Activated CD8-positive, alpha-beta memory T cell treated with anti-CD3 and anti-CD28 coated beads for 1 hour (primary cell): ENCODE results near the gene MACROD1.

Source experiments
- DNase-seq, 2 donors: peaks; one replicate each; pipeline ENCODE4 v3.0.0-alpha.2; 2020; ENCODE audit warnings: low read depth in 1 of 2; ENCODE audit errors: extremely low read depth in 1 of 2

Gene MACROD1

DNA sequence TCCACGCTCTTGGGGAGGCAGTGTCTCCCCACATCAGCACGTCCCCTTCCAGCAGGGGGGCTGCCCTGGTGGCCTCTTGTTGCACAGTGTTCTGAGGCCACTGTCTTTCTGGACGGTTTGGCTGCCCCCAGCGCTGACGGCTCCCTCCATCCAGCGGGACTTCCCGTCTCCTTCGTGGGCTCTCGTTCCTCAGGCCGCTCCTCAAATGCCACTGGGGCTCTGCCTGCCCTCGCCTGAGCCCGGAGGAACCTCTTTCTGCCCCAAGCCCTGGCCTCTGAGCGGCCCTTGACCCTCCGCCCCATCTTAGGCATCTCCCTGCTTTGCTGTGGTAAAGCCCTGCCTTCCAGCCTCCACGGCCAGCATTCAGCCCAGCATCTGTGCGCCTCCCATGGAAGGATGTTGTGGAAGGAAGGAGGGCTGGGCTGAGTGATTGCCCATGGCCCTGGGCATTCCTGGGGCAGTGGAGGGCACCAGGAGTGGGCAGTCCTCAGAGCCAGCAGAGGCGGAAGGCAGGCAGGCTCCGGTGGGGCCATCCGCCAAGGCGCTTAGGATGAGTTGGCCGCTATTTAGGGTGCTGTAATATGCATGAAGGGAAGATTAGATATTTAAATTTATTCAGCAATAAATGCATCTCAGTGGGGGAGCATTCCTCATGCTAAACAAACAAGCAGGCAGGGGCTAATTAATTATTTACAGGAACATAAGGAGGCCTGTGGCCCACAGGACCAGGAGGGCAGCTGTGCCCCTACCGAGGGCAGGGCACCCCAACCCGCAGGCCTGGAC, 161.9 kb downstream of the MACROD1 start:
- DNase-seq, result no peak

DNA sequence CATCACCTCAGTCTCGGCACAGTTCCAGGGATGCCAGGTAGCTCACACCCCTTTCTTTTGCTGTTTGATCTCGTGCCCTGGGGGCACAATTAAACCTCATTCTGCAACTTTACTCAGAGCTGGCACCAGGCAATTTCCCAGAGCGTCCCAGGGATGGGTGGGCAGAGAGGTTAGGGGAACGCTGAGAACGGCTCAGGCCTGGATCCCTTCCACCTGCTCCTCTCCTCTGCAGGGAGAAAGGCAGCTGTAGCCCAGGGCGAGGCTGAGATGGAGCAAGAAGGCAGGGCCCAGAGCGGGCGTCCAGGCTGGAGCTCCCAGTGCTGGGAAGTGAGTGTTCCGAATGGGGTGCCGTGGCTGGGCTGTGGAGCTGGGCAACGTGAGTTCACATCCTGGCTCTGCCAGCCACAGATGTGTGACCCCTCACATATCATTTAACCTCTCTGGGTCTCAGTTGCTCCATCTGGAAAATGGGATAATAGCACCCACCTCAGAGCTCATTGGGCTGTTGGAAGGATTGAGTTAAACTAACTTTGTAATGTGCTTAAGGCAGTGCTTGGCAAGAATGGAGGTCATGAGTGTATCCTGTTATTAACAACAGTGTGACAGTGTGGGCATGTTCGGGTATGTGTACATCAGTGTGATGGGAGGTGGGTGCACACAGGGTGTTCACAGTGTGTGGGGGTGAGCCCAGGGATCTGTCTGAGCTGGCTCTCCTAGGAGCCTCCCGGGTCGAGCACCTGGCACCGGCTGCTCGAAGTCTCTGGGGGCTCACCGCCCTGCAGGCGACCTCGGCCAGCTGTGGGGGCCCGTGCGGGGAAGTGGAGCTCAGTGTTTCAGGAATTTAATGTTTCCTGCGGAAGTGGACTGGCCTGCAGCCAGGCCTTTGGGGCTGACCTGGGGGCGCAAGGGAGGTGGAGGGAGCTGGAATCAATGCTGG, 164.2 kb downstream of the MACROD1 start:
- no peak for DNase-seq

DNA sequence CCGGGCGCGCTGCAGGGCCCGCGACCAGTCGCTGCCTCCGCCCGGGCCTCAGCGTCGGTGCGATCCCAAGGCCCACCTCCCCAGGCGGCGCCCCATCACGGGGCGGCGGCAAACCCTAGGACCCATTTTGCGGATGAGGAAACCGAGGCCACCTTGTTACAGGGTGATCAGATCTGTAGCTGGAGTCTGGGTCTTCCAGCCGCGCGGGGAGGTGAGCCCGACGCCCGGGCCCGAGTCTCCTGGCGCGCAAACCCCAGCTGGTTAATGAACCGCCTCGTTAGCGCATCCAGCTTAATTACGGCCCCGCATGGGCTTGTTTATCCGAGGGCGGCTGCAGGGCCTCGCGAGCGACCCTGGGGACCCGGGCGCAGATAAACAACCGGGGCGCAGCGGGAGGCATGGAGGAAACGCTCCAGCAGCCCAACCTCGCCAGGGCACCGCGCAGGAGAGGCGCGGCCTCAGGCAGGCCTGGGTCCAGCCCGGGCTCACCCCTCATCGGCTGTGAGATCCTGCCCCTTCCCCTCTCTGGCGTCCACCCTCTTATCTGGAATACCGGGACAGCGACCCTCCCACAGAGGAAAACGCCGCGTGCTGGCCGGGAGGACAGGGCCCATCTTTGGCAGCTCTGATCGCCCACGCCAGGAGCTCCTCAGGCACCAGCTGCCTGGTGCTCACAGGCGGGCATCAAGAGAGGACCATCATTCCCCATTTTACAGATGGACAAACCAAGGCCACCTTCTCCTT, 165.0 kb downstream of the MACROD1 start:
- DNase-seq, result no peak

DNA sequence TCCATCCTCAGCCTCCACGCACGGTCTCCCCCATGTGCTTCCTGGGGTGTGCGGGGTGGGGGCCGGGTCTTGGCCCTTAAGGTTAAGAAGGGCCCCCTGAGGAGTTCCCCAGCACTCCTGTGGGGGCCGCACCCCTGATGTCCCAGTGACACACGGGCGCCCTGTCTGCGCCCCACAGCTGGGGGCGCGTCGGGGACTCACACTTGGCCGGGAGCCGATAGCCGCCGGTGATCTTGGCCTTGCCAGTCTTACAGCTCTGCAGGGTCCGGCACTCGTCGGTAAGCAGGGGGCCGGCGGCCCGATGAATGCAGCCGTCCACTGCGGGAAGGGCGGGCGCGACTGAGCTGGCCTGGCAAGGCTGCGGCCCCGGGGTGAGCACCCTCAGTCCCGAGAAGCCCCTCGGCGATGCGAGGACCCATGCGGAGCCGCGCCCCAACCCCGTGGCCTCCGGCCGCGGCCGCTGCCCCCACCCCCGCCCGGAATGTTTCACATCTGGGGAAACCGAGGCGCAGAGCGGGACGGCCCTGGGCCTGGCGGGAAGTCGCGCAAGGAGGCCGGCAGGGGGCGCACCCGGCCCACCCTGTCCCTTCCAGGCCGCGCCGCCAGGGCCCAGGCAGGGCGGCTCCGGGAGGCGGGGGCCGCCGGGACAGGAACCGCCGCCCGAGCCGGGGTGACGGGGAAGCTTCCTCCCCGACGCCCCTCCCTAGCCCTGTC, 165.7 kb downstream of the MACROD1 start:
- DNase-seq, result peak; percentile 30 to 56

DNA sequence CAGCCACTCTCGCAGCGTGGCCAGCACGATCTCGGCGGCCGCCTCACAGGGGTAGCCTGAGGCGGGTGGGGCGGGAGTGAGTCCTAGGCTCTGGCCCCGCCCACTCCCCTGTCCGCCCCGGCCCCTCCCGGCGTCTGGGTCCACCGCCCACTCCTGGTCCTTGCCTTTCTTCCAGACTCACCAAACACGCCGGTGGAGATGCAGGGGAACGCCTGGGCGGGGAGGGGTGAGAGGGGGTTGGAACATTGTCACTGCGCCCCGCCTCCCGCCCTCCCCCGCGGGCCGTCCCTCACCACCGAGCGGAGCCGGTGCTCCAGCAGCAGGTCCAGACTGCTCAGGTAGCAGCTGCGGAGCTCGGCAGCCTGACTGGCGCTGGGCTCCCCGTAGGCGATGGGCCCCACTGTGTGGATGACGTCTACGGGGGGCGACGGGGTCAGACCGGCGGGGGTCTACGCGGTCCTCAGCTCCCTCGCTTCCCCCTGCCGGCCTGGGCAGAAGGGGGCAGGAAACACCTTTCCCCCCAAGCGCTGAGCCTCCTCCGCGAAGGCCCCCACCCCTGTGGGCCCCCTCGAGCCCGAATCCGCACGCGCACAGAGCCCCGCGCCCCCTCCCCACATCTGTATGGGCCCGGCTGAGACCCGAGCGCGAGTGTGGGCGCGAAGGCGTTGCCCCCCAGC, 166.4 kb downstream of the MACROD1 start:
- DNase-seq, result peak in 1 of 2 donors; percentile 35

DNA sequence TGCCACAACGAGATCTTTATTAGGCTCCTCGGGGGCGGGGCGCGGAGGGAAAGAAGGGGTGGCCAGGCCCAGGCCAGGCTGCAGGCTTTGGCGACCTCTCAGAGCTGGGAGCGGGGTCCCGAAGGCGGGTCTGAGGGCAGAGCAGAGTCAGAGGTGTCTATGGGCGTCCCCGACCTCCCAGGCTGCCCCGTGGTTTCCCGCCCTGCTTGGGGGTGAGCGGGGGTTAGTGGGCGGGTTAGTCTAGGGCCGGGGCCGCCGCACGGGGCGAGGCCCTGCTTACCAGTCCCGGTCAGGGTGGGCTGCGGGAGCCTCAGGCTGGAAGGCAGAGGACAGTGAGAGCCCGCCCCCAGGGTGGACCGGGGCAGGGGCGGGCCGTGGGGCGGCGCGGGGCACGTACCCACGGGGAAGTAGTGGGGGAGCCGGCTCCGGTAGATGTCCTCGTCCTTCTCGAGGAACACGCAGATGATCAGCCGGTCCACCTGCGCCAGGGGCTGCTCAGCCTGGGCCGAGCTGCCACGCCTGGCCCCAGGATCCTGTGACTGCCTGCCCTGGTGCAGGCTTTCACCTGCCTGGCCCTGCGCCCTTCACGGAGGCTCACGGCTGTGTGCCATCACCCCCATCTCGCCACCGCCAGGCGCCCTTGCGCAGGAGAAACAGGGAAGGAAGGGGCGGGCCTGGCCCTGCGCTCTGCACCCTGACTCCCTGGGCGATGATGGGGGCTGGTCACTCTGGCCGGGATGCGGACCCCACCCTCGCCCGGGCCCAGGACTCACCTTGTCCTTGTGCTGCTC, 167.2 kb downstream of the MACROD1 start:
- no peak for DNase-seq

DNA sequence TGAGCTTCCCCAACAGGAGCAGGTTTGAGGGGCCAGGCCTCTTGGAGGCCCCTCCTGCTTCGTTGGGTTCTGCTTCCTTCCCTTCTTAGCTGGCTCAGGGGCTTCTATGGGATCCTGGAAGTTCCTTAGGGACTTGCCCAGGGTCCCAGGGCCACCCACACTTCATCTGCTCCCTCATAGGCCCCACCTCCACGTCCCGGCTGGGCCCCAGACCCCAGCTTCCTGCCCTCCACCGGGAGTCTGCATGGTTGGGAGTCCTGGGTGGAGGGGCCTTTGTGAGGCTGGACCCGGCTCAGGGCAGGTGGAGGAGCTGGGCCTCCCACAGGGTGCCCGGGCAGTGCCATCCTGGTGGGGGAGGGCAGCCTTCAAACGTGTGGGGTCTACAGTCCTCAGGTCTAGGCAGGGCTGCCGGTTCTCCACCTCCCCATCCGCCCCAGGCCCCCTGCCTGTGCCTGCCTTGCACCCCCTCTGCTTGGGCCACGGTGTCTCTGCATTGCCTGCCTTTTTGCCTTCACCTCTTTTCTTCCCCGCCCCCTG, 168.0 kb downstream of the MACROD1 start:
- DNase-seq, result no peak

DNA sequence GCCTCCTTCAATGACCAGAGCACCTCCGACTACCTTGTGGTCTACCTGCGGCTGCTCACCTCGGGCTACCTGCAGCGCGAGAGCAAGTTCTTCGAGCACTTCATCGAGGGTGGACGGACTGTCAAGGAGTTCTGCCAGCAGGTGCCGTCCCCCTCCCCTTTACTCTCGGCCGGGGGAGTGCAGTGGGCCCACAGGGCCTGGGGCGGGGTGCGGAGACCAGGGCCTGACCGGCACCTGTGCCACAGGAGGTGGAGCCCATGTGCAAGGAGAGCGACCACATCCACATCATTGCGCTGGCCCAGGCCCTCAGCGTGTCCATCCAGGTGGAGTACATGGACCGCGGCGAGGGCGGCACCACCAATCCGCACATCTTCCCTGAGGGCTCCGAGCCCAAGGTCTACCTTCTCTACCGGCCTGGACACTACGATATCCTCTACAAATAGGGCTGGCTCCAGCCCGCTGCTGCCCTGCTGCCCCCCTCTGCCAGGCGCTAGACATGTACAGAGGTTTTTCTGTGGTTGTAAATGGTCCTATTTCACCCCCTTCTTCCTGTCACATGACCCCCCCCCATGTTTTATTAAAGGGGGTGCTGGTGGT, 168.7 kb downstream of the MACROD1 start:
- DNase-seq, result no peak

DNA sequence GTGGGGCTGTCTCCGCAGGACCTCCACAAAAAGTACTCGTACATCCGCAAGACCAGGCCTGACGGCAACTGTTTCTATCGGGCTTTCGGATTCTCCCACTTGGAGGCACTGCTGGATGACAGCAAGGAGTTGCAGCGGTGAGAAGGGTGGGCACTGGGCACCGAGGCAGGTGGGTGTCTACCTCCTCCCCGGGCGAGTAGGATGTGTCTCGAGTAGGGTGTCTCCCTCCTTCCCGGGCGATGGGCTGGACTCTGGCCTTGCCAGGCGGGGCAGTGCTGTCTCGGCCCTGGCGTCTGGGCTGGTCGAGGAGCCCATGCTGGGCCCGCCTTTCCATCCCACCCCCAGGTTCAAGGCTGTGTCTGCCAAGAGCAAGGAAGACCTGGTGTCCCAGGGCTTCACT, 169.4 kb downstream of the MACROD1 start:
- no peak for DNase-seq

DNA sequence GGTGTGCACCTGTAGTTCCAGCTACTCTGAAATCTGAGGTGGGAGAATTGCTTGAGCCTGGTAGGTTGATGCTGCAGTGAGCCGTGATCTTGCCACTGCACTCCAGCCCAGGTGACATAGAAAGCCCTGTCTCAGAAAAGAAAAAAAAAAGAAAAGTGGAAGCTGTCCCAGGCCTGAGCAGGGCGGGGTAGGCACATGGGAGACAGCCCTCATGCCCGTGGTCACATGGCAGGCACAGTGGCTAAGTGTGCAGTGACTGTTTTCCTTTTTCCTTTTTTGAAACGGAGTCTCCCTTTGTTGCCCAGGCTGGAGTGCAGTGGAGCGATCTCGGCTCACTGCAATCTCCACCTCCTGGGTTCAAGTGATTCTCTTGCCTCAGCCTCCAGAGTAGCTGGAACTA, 171.9 kb downstream of the MACROD1 start:
- DNase-seq, result no peak

DNA sequence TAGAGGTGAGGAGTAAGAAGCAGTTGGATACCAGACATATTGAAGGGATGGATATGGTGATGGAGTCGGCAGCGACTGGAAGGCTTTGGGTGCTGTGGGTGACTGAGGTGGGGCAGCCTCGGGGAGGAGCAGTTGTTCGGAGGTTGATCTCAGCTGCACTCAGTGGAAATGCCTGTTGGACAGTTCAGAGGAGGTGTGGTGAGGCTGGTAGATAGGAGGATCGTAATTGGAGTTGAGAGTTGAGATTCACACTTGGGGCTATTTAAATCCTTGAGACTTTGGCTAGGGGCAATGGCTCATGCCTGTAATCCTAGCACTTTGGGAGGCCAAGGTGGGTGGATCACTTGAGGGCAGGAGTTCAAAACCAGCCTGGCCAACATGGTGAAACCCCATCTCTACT, 172.8 kb downstream of the MACROD1 start:
- no peak for DNase-seq

DNA sequence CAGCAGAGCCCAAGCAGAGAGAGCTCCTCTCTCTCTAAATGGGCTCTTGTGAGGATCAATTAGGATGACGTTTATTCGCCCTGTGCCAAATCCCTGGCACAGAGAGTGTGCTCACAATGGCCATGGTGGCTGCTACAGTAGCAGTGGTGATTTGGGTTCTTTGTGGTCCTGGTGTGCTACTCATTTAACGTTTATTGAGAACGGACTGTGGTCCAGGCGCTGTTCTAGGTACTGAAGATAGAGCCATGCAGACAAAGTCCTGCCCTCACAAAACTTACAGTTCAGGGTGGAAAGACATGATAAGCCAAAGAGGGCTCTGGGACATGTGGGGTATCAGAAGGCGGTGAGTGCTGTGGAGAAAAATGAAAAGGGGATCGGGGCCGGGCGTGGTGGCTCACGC, 174.4 kb downstream of the MACROD1 start:
- DNase-seq, result no peak

DNA sequence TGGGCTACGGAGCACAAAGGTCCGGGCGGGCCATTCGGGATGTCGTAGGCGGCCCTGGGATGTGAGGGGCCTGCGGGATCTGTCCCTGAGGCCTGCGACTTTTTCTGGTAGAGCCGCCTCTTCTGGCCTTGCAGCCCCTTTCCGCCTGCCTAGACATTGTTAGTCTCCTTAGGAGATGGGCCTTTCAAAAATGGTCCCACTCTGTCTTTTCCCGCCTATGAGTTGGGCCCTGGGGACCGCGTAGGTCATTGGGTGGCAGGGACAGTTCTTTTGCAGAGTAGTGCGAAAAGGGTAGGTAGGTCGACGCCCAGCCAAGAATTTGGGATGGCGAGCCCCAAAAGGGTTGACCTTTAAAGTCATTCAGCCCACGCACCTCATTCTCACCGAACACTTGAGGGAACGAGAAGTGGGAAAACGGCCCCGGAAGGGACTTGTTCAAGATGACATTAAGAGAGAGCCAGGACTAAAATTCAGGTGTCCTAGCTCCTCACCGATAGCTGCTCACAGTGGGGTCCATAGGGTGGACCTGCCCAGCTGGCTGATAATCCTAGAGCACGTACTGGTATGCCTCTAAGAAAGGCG, 178.9 kb downstream of the MACROD1 start:
- no peak for DNase-seq

DNA sequence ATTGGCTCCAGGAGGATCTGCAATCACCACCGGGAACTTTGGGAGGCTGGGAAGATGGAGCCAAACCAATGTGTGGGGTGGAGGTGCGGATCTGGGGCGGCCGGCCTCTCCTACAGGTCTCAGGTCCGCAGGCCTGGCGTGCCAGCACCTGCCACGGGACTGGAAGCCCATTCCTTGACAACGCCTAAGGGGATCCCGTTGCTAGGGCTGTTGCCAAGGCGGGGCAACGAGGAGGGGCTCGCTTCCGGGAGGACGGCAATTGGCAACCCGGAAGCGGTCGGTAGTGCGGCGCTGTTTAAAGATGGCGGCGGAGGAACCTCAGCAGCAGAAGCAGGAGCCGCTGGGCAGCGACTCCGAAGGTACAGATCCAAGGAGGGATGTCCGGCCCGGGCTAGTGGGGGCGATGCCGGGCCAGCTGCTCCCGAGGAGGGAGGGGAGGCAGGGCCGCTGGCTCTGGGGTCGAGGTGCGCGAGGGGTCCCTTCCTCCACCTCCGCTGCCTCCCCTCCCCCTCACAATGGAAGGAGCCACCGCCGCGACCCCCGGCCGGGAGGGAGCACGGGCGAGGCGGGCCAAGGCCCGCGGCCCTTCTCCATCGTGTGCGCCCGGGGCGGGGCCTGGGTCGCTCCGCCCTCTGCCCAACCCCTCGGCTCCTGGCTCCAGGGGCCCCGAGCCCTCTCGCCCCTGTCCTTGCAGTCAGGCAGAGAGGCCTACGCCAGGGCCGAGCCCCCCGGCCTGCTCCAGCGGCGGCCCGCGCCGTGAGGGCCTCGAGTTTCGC, 179.6 kb downstream of the MACROD1 start, which contains the start of gene OTUB1:
OTUB1 (plus strand) TSS at position 283 of the 776 bp plus-strand sequence; CDS start at position 302, 19 bp downstream.
- DNase-seq, result peak; percentile 65 to 79

DNA sequence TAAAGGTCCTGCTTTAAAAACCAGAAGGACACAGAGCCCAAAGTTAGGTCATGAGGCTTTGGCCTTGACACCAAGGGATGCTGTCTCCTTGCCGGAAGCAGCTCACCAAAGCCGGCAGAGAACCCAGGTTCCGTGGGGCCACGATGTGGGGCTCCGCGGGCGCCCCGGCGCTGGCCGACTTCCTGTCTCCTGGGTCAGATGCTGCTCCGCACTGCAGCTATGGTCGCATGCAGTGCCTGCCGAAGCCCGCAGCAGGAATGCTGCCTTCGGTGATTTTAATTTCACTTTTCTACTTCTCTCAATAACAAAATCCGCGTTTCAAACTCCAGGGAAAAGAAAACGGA, 180.1 kb downstream of the MACROD1 start:
- DNase-seq, result peak in 1 of 2 donors; percentile 55

DNA sequence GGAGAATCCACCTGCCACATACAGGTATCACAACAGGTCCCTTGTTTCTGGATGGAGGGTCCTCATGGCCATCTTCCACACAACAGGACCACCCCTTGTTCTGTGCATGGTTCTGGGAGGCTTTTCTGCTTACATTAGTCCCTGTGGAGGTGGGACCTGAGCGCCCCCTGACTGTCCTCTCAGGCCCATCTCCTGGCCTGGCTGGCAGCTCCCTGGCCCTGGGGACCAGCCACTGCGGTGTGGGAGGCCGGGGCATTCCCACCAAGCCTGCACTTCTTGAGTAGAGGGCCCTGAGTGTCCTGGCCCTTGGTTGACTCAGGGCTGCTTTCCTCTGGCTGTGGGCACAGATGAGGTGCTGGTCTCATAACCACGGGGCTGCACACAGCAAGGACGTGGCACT, 186.5 kb downstream of the MACROD1 start:
- no peak for DNase-seq

DNA sequence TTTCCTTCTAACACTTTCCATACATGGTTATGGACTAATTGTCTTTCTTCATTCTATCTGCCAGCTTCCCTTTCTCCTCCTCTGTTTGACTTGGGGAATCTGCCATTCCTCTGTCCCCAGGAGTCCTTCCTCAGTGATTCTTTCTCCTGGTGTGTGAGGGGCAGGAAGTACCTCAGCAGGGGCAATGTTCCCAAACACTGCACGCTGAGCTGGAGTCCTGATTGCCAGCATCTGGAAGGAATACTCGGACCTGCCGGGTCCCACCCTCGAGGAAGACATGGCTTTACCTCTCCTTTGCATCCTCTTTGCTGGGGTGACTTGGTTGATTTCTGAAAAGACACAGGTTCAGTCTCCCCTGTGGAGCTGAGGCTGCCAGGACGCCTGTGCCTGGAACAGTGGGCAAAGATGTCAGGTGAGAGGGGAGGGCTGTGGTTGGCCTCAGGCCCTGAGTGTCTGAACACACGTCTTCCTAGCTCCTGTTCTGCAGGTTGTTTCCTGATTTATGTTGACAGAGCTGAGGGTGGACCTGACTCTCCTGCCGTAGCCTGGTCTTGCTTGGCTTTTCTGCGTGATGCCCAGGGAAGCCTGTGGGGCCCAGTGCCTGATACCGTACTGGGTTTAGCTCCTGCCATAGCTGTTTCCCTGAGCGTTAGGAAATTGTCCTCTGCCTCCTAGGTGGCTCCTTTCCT, 187.2 kb downstream of the MACROD1 start:
- DNase-seq, result no peak
